ENCODE measurements around the gene IGSF1.

Gene IGSF1

DNA sequence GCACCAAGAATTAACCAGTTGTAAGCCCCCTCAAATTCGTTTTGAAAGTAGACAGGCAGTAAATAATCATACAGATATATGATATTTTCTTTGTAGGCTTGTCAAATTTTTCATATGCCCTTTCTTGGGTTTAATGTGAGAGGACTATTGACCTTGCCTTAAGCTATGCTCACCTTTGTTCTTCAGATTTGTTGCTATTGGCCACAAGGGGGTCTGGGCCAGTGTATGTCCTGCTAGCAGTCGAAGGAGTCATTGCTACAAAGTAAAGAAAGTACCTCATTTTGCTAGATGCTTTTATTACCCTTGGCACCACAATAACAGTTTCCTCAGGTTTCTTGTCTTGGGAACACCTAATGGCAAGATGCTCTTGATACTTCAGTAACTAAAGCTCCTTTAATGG lies 51.7 kb downstream of the IGSF1 start:
- peaks cover 11% of the 10 kb centered on the region for H3K4me1 ChIP-seq (ENCODE audit: control insufficient read depth, insufficient read depth, low read length)
- H3K9ac ChIP-seq (ENCODE audit: low read length), result no peak overlapping the region
- no peak overlapping the region for H3K4me3 ChIP-seq (ENCODE audit: low read depth, low read length)
- no peaks in the 10 kb centered on the region for H3K9me3 ChIP-seq (ENCODE audit: control insufficient read depth, insufficient read depth, low read depth, low read length)
- H3K27ac ChIP-seq (ENCODE audit: low read depth, low read length), result no peak overlapping the region
- H3K27me3 ChIP-seq (ENCODE audit: control insufficient read depth, insufficient read depth, low read length), result peaks cover 27% of the 10 kb centered on the region; the same call in 1 of the 2 replicates
- H3K36me3 ChIP-seq (ENCODE audit: control insufficient read depth, insufficient read depth, low read length), result no peaks in the 10 kb centered on the region

DNA sequence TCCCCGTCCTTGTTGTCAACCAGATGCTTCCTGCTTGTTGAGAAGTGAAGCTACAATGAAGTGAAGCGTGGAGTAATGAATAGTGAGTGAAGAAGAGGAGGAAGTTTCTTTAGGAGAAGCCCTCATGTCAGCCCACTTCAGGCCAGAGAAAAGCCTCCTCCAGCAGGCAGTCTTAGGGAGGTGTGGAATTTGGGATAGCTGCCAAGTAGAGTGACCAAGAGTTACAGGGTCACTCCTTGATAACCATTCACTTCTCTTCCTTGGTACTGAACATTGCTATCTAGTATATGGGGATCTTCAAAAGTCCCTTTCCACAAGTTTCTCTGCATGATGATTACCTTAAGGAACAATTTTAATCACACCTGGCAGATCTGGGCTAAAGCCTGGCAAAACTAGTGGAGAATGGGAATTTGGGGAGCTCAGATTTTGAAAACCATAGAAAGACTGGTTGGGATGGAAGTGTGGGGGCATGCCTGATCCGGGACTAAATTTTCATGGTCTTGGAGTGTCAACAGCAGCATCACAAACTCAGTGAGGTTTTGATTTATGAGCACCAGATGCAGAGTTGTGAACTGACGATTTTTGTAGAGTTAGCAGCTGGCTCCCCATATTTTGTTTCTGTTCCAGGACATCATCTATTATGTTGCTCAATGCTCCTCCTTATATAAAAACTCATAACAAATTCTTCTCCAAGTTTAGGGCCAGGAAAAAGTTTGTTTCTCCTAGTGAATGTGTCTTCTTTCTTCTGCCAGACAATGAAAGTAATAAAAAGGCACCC lies 53.1 kb downstream of the IGSF1 start:
- H3K4me1 ChIP-seq (ENCODE audit: control insufficient read depth, insufficient read depth, low read length), result peaks cover 11% of the 10 kb centered on the region
- no peaks in the 10 kb centered on the region for H3K36me3 ChIP-seq (ENCODE audit: control insufficient read depth, insufficient read depth, low read length)
- H3K9ac ChIP-seq (ENCODE audit: low read length), result no peak overlapping the region
- no peak overlapping the region for H3K4me3 ChIP-seq (ENCODE audit: low read depth, low read length)
- no peaks in the 10 kb centered on the region for H3K9me3 ChIP-seq (ENCODE audit: control insufficient read depth, insufficient read depth, low read depth, low read length)
- H3K27ac ChIP-seq (ENCODE audit: low read depth, low read length), result no peak overlapping the region
- peaks cover 31% of the 10 kb centered on the region; the same call in 1 of the 2 replicates for H3K27me3 ChIP-seq (ENCODE audit: control insufficient read depth, insufficient read depth, low read length)

DNA sequence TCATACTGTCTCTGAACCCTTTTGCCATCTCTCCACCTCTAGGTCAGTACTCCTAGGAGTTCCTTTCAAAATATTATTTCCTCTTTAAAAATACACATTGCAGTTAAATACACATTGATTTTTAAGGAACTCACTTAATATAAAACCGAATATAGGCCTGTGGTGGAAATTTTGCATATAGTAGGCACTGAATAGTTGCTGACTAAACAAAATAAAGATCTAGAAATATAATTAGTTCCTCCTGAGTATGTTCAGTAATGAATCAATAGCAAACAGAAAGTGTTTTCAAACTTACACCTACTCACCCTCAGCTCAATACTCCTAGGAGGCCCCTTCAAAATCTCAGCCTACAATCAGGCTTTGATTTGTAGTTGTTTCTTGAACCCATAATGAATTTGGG lies 61.5 kb downstream of the IGSF1 start:
- H3K27me3 ChIP-seq (ENCODE audit: control insufficient read depth, insufficient read depth, low read length), result peaks cover 51% of the 10 kb centered on the region; the same call in 1 of the 2 replicates
- H3K27ac ChIP-seq (ENCODE audit: low read depth, low read length), result no peak overlapping the region

DNA sequence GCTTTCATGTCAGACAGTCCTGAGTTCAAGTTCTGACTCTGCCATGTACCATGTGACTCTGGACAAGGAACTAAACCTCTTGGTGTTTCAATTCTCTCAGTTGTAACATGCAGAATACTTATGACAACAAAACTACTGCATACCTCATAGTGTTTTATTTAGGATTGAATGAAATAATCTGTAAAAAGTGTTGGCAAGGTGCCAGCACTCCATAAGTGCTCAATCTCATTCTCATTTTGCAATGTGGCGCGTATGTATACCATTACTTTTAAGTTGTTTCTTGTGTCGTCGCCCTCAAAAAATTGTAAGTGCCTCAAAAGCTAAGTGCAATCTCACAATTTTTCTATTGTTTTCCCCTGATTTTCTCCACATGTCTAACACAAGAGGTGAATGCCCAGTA lies 62.5 kb downstream of the IGSF1 start:
- H3K9ac ChIP-seq (ENCODE audit: low read length), result no peak overlapping the region
- peaks cover 56% of the 10 kb centered on the region; the same call in 1 of the 2 replicates for H3K27me3 ChIP-seq (ENCODE audit: control insufficient read depth, insufficient read depth, low read length)
- H3K36me3 ChIP-seq (ENCODE audit: control insufficient read depth, insufficient read depth, low read length), result no peaks in the 10 kb centered on the region
- H3K4me1 ChIP-seq (ENCODE audit: control insufficient read depth, insufficient read depth, low read length), result no peaks in the 10 kb centered on the region
- no peak overlapping the region for H3K27ac ChIP-seq (ENCODE audit: low read depth, low read length)
- no peaks in the 10 kb centered on the region for H3K9me3 ChIP-seq (ENCODE audit: control insufficient read depth, insufficient read depth, low read depth, low read length)
- no peak overlapping the region for H3K4me3 ChIP-seq (ENCODE audit: low read depth, low read length)

More for the DNA sequence above, 61.5 kb downstream of the IGSF1 start:
- H3K4me1 ChIP-seq (ENCODE audit: control insufficient read depth, insufficient read depth, low read length), result peaks cover 2% of the 10 kb centered on the region; the same call in 1 of the 2 replicates
- H3K9me3 ChIP-seq (ENCODE audit: control insufficient read depth, insufficient read depth, low read depth, low read length), result no peaks in the 10 kb centered on the region
- H3K36me3 ChIP-seq (ENCODE audit: control insufficient read depth, insufficient read depth, low read length), result no peaks in the 10 kb centered on the region
- H3K9ac ChIP-seq (ENCODE audit: low read length), result no peak overlapping the region
- no peak overlapping the region for H3K4me3 ChIP-seq (ENCODE audit: low read depth, low read length)

DNA sequence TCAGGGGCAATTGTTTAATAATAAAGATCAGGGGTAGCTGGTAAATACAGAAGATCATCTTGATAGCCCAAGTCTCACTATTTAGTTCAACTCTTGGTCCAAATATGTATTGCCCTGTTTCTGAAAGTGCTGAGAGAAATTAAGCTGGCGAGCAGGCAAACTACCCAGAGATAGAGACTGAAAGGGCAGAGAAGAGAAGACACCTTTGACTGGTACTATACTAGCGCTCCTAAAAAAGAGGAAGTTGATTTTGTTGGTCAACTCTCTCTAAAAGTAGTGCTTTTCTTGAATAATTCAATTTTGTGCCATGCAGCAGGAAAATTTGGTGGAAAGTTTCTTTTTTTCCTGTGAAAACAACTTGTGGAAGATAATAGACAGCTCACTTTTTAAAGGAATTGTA lies 64.0 kb downstream of the IGSF1 start:
- Histone ChIP-seq H3K9me3 (ENCODE audit: control insufficient read depth, insufficient read depth, low read depth, low read length) (no peaks in the 10 kb centered on the region), H3K27me3 (ENCODE audit: control insufficient read depth, insufficient read depth, low read length) (peaks cover 63% of the 10 kb centered on the region), H3K4me3 (ENCODE audit: low read depth, low read length) (no peak overlapping the region), H3K36me3 (ENCODE audit: control insufficient read depth, insufficient read depth, low read length) (no peaks in the 10 kb centered on the region), H3K27ac (ENCODE audit: low read depth, low read length) (no peak overlapping the region), H3K4me1 (ENCODE audit: control insufficient read depth, insufficient read depth, low read length) (no peaks in the 10 kb centered on the region), H3K9ac (ENCODE audit: low read length) (no peak overlapping the region)
